Measurements from ENCODE around the gene HNRNPA1L2. TPM values are rescaled to one million over a fixed set of nuclear protein-coding genes. Genes with fewer than 3 reads are reported as not detected.
"Not testable (repeated sequence)": the region's sequence is repeated elsewhere in the genome, so short reads cannot be mapped to it uniquely, and the experiment has no call there.

Gene HNRNPA1L2
- total RNA-seq, 1 donor from 2014 or later = 18.1 TPM

DNA sequence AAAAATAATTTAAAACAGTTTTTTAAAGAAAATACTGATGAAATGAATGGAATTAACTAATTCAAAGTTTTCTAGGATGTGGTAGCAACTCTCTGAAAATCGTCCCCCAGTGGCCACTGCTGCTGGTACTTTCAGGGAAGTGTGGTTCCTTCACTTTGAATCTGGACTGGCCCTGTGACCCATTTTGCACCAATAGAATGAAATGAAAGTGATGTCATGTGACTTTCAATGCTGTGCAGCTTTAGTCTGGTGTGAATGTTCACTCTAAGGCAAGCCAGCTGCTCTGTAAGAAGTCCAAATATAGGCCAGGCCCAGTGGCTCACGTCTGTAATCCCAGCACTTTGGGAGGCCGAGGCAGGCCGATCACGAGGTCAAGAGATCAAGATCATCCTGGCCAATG is 26.4 kb upstream of the HNRNPA1L2 start:
- no peaks in the 10 kb centered on the region for H3K27me3 Mint-ChIP-seq (ENCODE audit: low read depth)
- TF ChIP-seq, protein P1, sequence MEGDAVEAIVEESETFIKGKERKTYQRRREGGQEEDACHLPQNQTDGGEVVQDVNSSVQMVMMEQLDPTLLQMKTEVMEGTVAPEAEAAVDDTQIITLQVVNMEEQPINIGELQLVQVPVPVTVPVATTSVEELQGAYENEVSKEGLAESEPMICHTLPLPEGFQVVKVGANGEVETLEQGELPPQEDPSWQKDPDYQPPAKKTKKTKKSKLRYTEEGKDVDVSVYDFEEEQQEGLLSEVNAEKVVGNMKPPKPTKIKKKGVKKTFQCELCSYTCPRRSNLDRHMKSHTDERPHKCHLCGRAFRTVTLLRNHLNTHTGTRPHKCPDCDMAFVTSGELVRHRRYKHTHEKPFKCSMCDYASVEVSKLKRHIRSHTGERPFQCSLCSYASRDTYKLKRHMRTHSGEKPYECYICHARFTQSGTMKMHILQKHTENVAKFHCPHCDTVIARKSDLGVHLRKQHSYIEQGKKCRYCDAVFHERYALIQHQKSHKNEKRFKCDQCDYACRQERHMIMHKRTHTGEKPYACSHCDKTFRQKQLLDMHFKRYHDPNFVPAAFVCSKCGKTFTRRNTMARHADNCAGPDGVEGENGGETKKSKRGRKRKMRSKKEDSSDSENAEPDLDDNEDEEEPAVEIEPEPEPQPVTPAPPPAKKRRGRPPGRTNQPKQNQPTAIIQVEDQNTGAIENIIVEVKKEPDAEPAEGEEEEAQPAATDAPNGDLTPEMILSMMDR (IDR thresholded peaks at IDR 0.05; ENCODE audit: unreplicated experiment) = no peak
- no peak overlapping the region for H3K27ac Mint-ChIP-seq
- H3K36me3 Mint-ChIP-seq = peaks cover 8% of the 10 kb centered on the region
- H3K4me3 Mint-ChIP-seq = peak overlapping the region; percentile 97
- DNase-seq (ENCODE audit: low spot score in 2 of 2, unreplicated experiment in 2 of 2) = no peak
- H3K9me3 Mint-ChIP-seq = peaks cover 16% of the 10 kb centered on the region
- peaks cover 10% of the 10 kb centered on the region for H3K4me1 Mint-ChIP-seq

DNA sequence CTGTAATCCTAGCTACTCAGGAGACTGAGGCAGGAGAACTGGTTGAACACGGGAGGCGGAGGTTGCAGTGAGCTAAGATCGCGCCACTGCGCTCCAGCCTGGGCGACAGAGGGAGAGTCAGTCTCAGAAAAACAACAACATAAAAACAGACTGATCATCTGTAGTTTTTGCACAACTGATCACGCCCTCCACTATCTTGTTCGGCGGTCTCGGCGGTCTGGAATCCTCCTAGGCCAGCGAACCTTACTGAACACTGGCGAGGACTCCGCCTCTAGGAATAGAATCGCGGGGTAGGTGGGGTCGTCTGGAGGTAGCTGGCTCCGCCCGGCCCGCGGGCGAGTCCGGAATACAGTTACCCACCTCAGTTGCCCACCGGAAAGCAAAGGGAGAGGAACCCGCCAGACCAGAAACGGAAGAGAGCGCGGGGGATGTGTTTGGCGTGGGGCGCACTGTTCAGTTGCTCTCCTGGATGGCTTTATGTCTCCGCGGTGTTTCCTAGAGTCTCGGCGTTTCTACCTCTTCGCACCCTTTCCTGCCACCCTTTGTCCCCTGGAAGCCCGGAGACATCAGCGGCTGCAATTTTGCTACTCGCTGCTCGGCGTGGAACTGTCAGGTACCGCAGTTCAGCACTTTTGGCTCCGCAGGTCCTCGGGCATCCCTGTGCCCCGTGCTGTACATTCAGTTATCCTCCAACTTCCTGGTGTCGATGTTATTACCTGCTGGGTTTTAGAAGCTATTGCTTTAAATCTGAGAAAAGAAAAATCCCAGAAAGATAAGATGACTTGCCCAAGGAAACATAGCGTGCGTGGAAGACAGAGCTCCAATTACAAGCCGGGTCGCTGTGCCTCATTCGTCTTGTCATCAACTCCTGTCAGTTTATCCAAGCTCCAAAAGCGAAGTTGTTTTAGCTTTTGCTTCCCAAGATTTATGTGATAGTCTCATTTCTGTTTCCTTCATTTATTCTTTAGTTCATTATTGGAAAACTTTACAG is 24.9 kb upstream of the HNRNPA1L2 start:
- H3K4me3 Mint-ChIP-seq = peak overlapping the region; percentile 97
- peak; percentile 62 to 84 for DNase-seq (ENCODE audit: low spot score in 2 of 2, unreplicated experiment in 2 of 2)
- TF ChIP-seq, protein P1 (IDR thresholded peaks at IDR 0.05; ENCODE audit: unreplicated experiment) = no peak
- peaks cover 8% of the 10 kb centered on the region for H3K36me3 Mint-ChIP-seq
- H3K27me3 Mint-ChIP-seq (ENCODE audit: low read depth) = no peaks in the 10 kb centered on the region
- H3K9me3 Mint-ChIP-seq = peaks cover 16% of the 10 kb centered on the region
- H3K4me1 Mint-ChIP-seq = peaks cover 10% of the 10 kb centered on the region
- H3K27ac Mint-ChIP-seq = peak overlapping the region; percentile 95

DNA sequence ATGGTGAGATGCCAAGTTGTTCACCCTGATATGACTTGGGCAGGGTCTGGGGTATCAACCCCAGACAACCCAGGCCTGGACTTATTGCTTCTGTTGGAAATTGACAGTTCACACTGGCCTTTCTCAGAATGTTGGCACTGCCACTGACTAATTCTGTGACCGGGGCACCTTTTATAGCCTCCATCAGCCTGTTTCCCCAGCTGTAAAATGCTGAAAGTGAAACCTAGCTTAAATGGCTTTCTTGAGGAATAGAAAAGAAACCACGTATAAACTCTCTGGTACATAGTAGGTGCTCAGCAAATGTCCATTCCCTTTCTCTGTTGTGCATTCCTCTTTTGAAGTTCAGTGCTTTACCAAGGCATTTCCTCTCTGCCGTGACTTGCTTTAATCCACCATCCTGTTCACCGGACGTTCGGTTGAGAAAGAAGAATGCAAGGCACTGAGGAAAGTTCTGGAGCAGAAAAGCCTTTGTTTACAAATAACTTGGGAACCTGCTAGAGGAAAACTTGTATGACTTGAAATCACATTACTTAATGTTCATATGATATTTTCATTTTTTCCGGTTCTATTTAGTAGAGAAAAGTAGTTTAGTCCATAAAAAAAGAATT is 11.0 kb upstream of the HNRNPA1L2 start:
- not testable (repeated sequence) for H3K9me3 Mint-ChIP-seq; H3K27ac Mint-ChIP-seq; DNase-seq (ENCODE audit: low spot score in 2 of 2, unreplicated experiment in 2 of 2); H3K4me1 Mint-ChIP-seq; H3K4me3 Mint-ChIP-seq; H3K27me3 Mint-ChIP-seq (ENCODE audit: low read depth)
- H3K36me3 Mint-ChIP-seq = peaks cover 19% of the 10 kb centered on the region

DNA sequence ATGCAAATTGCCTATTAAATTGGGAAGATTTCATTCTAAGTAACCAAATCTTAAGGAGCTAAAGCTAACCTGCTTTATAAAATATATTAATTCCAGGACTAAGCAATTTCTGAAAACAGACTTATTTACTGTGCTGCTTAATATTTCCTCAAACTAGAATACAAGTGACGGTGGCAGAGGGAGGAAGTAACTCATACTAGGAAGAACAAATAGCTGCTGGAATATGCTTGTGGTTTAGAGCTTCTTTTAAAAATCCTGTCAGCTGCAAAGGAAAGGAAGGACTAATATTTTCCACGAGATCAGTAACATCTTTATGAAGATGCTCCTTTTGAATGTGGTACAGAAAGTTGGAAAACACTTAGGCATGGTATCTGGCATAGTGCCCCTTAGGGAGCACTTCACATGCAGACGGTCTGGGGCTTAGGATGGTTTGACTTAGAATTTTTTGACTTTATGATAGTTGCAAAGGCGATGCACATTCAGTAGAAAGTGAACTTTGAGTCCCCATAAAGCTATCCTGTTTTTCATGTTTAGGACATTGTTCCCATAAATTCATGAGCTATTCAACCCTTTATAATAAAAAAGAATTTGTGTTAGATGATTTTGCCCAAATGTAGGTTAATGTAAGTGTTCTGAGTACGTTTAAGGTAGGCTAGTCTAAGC is 3.4 kb upstream of the HNRNPA1L2 start:
- H3K36me3 Mint-ChIP-seq = peaks cover 19% of the 10 kb centered on the region

DNA sequence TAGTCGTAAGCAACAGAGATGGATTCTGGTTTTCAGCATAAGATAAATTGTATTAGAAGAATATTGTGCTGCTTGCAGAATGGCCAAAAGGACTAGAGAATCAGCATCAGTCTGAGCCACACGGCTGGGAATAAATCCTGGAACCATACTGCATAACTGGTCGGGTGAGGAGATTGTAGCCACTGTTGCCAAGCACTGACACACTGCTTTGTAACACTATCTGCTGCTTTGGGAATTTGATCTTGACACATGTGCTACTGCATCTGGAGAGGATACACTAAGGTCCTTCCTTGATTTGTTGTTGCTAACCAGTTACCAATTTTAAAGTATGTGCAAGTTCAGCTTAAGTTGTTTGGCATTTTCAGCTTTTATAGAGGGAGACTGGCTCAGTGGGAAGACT is 1.9 kb downstream of the HNRNPA1L2 start:
- H3K4me1 Mint-ChIP-seq = no peaks in the 10 kb centered on the region
- no peak for DNase-seq (ENCODE audit: low spot score in 2 of 2, unreplicated experiment in 2 of 2)
- TF ChIP-seq, protein P1 (IDR thresholded peaks at IDR 0.05; ENCODE audit: unreplicated experiment) = no peak
- H3K36me3 Mint-ChIP-seq = peaks cover 18% of the 10 kb centered on the region
- H3K27me3 Mint-ChIP-seq (ENCODE audit: low read depth) = no peaks in the 10 kb centered on the region
- no peaks in the 10 kb centered on the region for H3K9me3 Mint-ChIP-seq
- H3K27ac Mint-ChIP-seq = no peak overlapping the region
- no peak overlapping the region for H3K4me3 Mint-ChIP-seq

More for the DNA sequence above, 3.4 kb upstream of the HNRNPA1L2 start:
- H3K4me1 Mint-ChIP-seq = no peaks in the 10 kb centered on the region
- no peak overlapping the region for H3K4me3 Mint-ChIP-seq
- no peak for DNase-seq (ENCODE audit: low spot score in 2 of 2, unreplicated experiment in 2 of 2)
- H3K27ac Mint-ChIP-seq = no peak overlapping the region
- no peaks in the 10 kb centered on the region for H3K9me3 Mint-ChIP-seq
- H3K27me3 Mint-ChIP-seq (ENCODE audit: low read depth) = no peaks in the 10 kb centered on the region
- TF ChIP-seq, protein P1 (IDR thresholded peaks at IDR 0.05; ENCODE audit: unreplicated experiment) = no peak
